ENCODE results near the gene ZNF639.

The ZNF639 gene

DNA sequence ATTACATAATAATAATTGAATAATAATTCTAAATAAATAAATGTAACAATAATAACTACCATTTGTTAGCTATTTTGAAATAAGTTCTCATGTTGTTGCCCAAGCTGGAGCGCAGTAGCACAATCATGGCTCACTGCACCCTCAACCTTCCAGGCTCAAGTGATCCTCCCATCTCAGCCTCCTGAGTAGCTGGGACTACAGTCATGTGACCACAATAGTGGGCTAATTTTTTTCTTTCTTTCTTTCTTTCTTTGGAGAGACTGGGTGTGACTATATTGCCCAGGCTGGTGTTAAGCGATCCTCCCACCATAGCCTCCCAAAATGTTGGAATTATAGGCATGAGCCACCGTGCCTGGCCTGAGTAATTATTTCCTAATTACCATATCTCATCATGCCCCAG is 41.0 kb upstream of the ZNF639 start:
- no peak for ATAC-seq
- no peak for TF ChIP-seq CSDC2 (CRISPR knock-in tag; IDR thresholded peaks at IDR 0.05)

DNA sequence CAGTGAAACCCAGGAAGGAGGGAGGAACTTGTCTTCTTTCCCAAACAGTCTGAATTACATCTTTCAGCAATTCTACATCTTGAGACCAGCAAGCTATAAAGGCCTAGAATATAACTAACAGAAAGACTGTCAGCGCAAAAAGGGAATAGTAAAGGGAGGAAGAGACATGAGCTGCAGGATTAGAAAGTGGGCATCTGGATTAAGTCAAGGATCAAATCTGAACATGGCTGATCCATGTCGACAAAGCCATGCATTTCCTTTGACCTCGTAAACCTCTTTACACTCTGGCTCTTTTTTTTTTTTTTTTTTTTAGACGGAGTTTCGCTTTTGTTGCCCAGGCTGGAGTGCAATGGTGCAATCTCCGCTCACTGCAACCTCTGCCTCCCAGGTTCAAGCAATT is 36.5 kb upstream of the ZNF639 start:
- ATAC-seq, result no peak
- TF ChIP-seq ZNF565 (CRISPR knock-in tag; conservative IDR thresholded peaks at IDR 0.05; ENCODE audit: low read depth) (no peak), RARB (CRISPR knock-in tag; IDR thresholded peaks at IDR 0.05) (no peak), ZFP3 (CRISPR knock-in tag; IDR thresholded peaks at IDR 0.05) (no peak), BACH2 (CRISPR knock-in tag; IDR thresholded peaks at IDR 0.05; ENCODE audit: borderline replicate concordance) (no peak), ISL1 (CRISPR knock-in tag; IDR thresholded peaks at IDR 0.05) (no peak), ZFP30 (CRISPR knock-in tag; IDR thresholded peaks at IDR 0.05) (no peak)
- TF ChIP-seq, protein P1, sequence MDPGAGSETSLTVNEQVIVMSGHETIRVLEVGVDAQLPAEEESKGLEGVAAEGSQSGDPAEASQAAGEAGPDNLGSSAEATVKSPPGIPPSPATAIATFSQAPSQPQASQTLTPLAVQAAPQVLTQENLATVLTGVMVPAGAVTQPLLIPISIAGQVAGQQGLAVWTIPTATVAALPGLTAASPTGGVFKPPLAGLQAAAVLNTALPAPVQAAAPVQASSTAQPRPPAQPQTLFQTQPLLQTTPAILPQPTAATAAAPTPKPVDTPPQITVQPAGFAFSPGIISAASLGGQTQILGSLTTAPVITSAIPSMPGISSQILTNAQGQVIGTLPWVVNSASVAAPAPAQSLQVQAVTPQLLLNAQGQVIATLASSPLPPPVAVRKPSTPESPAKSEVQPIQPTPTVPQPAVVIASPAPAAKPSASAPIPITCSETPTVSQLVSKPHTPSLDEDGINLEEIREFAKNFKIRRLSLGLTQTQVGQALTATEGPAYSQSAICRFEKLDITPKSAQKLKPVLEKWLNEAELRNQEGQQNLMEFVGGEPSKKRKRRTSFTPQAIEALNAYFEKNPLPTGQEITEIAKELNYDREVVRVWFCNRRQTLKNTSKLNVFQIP (CRISPR knock-in tag; IDR thresholded peaks at IDR 0.05; ENCODE audit: borderline replicate concordance, low read depth), result no peak

DNA sequence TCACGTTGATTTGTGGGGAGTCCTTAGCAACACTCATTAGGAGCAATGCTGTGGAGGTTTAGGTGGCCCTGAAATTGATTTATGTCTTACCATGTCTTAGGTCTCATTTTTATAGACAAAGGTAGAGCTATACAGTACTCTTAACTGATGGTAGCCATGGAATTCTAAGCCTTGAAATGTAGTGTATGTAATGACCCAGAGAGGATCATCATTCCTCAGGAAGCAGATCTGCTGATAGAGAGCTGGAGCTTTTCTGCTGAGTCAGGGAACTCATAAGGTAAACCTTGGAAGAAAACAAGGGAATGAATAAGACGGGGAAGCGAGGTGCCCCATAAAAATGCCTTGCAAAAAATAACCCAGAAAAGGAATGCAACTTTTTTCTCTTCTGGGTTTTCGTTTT is 34.0 kb upstream of the ZNF639 start:
- ATAC-seq, result no peak

DNA sequence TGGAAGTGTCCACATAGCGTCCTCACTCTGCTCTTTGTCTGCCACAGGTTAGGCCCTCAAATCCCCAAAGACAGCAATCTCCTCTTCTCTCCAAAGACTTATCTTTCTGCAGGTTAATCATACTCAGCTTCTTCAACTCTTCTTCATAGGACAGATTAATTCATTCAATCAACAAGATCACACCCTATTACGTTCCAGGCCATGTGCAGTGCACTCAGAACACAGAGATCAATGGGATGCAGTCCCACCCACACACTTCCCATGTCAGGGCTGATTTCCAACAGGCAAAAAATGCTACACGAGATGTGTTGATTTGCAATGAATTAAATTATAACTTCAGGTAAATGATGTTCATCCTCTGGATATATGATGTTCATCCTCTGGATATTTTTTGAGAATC is 33.5 kb upstream of the ZNF639 start:
- ATAC-seq, result no peak
- TF ChIP-seq, protein P2, sequence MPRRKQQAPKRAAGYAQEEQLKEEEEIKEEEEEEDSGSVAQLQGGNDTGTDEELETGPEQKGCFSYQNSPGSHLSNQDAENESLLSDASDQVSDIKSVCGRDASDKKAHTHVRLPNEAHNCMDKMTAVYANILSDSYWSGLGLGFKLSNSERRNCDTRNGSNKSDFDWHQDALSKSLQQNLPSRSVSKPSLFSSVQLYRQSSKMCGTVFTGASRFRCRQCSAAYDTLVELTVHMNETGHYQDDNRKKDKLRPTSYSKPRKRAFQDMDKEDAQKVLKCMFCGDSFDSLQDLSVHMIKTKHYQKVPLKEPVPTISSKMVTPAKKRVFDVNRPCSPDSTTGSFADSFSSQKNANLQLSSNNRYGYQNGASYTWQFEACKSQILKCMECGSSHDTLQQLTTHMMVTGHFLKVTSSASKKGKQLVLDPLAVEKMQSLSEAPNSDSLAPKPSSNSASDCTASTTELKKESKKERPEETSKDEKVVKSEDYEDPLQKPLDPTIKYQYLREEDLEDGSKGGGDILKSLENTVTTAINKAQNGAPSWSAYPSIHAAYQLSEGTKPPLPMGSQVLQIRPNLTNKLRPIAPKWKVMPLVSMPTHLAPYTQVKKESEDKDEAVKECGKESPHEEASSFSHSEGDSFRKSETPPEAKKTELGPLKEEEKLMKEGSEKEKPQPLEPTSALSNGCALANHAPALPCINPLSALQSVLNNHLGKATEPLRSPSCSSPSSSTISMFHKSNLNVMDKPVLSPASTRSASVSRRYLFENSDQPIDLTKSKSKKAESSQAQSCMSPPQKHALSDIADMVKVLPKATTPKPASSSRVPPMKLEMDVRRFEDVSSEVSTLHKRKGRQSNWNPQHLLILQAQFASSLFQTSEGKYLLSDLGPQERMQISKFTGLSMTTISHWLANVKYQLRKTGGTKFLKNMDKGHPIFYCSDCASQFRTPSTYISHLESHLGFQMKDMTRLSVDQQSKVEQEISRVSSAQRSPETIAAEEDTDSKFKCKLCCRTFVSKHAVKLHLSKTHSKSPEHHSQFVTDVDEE (CRISPR knock-in tag; IDR thresholded peaks at IDR 0.05), result no peak
- TF ChIP-seq, protein P3, sequence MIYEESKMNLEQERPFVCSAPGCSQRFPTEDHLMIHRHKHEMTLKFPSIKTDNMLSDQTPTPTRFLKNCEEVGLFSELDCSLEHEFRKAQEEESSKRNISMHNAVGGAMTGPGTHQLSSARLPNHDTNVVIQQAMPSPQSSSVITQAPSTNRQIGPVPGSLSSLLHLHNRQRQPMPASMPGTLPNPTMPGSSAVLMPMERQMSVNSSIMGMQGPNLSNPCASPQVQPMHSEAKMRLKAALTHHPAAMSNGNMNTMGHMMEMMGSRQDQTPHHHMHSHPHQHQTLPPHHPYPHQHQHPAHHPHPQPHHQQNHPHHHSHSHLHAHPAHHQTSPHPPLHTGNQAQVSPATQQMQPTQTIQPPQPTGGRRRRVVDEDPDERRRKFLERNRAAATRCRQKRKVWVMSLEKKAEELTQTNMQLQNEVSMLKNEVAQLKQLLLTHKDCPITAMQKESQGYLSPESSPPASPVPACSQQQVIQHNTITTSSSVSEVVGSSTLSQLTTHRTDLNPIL (CRISPR knock-in tag; IDR thresholded peaks at IDR 0.05; ENCODE audit: low read depth), result no peak
- no peak for TF ChIP-seq ZFP3 (CRISPR knock-in tag; IDR thresholded peaks at IDR 0.05)
- no peak for TF ChIP-seq PPARA (CRISPR knock-in tag; IDR thresholded peaks at IDR 0.05; ENCODE audit: borderline replicate concordance)
- no peak for TF ChIP-seq ESRRG (CRISPR knock-in tag; IDR thresholded peaks at IDR 0.05)
- TF ChIP-seq, protein P4, sequence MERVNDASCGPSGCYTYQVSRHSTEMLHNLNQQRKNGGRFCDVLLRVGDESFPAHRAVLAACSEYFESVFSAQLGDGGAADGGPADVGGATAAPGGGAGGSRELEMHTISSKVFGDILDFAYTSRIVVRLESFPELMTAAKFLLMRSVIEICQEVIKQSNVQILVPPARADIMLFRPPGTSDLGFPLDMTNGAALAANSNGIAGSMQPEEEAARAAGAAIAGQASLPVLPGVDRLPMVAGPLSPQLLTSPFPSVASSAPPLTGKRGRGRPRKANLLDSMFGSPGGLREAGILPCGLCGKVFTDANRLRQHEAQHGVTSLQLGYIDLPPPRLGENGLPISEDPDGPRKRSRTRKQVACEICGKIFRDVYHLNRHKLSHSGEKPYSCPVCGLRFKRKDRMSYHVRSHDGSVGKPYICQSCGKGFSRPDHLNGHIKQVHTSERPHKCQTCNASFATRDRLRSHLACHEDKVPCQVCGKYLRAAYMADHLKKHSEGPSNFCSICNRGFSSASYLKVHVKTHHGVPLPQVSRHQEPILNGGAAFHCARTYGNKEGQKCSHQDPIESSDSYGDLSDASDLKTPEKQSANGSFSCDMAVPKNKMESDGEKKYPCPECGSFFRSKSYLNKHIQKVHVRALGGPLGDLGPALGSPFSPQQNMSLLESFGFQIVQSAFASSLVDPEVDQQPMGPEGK (CRISPR knock-in tag; IDR thresholded peaks at IDR 0.05; ENCODE audit: borderline replicate concordance), result no peak
- no peak for TF ChIP-seq ZNF70 (CRISPR knock-in tag; IDR thresholded peaks at IDR 0.05)
- TF ChIP-seq GLIS3 (CRISPR knock-in tag; IDR thresholded peaks at IDR 0.05), result no peak

More for the DNA sequence above, 34.0 kb upstream of the ZNF639 start:
- TF ChIP-seq ZFP3 (CRISPR knock-in tag; IDR thresholded peaks at IDR 0.05) (no peak), BACH2 (CRISPR knock-in tag; IDR thresholded peaks at IDR 0.05; ENCODE audit: borderline replicate concordance) (no peak), ZC3H10 (CRISPR knock-in tag; IDR thresholded peaks at IDR 0.05) (no peak), ZNF8 (CRISPR knock-in tag; IDR thresholded peaks at IDR 0.05) (no peak), PPARA (CRISPR knock-in tag; IDR thresholded peaks at IDR 0.05; ENCODE audit: borderline replicate concordance) (no peak), TCF4 (CRISPR knock-in tag; IDR thresholded peaks at IDR 0.05; ENCODE audit: borderline replicate concordance) (no peak), SNAI2 (CRISPR knock-in tag; IDR thresholded peaks at IDR 0.05) (no peak), TOX (CRISPR knock-in tag; IDR thresholded peaks at IDR 0.05; ENCODE audit: borderline replicate concordance) (no peak), ZFP30 (CRISPR knock-in tag; IDR thresholded peaks at IDR 0.05) (no peak), CSDC2 (CRISPR knock-in tag; IDR thresholded peaks at IDR 0.05) (no peak)

DNA sequence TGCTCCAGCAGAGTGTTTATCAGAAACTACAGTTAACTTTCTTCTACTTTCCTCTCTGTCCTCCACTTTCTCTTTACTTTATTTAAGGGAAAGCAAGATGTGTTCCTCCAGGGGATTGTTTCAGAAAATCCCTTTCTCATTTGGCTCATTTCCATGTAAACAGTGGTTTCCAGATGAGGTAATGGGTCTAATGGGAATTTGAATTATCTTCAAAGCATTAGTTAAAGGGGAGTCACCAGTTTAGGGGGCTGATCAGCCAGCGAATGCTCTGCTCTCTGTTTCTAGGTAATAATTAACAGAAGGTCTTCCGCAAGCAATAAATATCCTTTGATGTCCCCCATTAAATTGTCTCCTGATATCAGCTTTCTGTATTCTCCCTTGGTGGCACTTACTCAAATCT is 30.4 kb upstream of the ZNF639 start:
- TF ChIP-seq ZNF70 (CRISPR knock-in tag; IDR thresholded peaks at IDR 0.05) (no peak), ARNTL (CRISPR knock-in tag; IDR thresholded peaks at IDR 0.05; ENCODE audit: borderline replicate concordance, low read depth) (no peak)
- ATAC-seq, result no peak

All from SK-N-SH treated with all-trans-retinoic acid at 6 μM for 48 hours (cell line).